ENCODE results near the gene PPARA.

Gene PPARA

DNA sequence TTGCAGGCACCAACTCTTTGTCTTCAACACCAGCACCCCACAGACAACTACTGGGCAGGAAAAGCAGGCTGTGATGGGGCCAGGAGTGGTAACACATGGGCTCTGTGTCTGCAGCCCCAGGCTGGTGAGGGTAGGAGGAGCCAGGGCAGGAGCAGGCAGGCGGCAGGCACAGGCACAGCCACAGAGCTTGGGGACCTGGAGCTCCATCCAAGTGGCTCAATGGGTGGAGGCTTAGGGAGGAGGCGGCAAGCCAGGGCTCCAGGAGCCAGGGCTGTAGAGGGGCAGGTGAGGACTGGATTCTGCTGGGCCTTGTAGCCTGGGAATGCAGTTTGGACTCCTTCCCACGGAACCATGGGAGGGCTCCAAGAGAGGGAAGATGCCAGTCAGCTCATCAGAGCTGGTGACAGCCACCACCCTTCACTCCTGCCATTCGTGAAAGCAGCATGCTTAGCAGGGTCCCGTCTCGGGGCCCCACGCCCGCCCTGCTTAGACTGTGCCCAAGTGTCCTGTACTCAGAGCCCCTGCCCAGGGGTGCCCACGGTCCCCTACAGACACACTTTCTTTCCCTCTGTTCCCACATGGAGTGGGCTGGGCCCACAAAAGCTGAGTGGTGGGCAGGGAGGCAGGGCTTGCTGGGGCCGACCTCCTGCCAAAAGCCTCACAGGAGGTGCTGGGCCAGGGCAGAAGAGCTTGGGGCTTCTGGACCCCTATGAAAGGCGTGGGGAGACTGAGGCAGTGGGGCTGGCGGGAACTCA lies 129.9 kb downstream of the PPARA start:
- no peak for DNase-seq

DNA sequence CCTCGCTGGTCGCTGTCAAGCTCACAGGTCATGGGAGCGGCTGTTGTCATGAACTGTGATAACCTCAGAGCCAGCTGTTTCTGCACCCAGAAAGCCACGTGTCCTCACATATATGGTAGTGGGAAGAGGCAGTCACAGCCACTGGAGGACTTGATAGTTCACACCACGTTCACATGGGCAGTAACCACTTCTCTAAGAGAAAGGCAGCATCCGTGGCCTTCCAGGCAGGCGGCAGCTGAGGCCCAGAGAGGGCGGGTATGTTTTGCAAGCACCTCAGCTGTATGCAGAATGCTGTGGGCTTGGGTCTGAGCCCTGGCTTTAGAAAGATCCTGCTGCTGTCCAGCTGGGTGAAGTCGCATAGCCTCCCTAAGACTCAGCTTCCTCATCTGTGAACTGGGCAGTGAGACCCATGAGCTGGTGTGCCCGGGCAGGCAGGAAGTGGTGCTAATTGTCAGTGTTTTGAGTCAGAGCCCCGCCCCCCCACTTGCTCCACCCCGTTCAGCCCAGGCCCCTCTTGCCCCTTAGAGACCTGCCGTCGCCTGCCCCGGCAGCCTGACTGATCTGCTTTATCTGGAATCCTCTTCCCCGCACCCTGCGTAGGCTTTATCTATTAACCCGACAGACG lies 130.8 kb downstream of the PPARA start:
- DNase-seq, result no peak

DNA sequence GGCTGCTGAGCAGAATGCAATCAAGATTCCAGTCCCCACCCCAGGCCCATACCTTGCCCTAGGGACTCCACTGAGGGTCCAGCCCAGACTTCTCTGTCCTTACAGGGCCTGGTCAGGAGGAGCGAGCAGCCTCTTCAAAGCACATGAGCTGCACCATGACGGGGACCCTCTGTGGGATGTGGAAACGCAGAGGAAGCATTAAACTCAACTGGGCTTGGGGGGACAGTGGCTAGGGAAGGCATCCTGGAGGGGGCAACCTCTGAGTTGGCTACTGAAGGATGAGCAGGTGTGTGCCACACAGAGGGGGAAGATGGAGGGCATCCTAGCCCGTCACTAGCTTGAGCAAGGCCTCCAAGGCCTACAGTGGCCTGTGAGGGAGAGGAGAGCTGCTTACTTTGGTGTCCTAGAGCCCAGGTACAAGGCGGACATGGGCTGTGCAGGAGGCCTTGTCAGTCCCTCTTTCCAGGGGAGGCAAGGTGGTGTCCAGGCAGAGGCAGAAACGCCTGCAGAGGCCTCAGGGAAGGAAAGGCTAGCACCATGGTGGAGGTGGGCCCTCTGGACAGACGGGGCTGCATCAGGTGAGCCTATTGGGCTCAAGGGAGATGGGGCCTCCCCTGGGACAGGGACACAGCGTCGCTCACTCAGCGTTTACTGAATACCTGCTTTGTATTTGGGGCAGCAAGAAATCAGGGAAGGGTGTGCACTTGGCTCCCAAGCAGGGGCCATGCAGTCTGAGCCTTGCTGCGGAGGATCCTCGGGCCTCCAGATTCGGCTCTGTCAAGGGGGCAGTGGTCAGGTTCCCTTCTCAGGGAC lies 131.7 kb downstream of the PPARA start:
- DNase-seq, result no peak

DNA sequence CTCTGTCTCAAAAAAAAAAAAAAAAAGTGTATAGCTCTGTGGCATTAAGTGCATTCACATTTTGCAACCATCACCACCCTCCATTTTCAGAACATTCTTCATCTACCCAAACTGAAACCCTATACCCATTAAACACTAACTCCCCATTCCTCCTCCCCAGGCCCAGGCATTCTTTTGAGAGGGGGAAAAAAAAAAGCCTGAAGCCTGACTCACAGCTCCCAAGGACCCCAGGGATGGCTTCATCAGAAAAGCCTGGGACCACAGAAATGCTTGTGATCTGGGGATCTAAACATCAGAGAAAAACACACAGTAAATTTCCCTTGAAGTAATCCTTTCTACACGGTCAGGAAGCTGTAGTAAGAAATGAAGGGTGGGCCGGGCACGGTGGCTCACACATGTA lies 135.7 kb downstream of the PPARA start:
- no peak for DNase-seq

DNA sequence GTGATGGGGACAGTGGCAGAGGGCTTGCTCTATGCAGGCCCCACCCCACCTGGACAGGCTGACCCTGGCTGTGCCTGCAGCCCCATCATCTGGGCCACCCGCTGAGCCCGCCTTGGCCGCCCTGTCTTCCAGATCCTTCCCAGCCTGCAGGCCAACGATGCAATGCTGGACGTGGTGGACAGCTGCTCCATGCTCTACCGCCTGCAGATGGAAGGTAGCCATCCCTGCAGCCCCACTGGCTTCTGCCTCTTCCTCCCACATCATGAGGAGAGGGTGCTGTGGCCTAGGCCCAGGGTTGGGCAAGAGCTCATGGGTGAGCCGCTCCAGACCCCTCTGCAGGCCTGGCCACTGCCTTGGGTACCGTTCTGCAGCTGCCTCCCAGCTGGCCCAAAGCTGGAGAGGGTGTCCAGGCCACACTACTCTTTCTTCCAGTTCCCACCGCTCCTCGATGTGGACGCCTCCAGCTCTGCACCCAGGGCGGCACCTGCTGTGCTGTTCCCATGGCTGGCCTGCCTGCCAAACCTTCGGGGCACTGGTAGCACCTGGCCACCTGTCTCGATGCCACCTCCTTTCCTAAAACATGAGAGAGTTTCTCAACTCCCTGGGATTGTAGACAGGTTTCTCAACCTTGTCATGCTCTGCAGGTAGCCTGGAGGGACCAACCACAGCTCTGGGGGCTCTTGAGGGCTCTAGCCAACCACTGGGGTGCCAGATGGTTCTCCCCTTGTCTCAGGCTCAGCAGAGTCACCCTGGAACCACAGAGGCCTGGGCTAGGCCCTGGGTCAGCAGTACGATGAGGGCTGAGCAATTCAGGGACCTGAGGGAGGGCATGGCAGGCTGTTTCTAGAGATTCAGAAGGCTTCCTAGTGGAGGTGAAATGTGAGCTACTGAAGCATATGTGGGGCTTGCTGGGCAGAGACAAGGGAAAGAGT lies 136.9 kb downstream of the PPARA start:
- no peak for DNase-seq

DNA sequence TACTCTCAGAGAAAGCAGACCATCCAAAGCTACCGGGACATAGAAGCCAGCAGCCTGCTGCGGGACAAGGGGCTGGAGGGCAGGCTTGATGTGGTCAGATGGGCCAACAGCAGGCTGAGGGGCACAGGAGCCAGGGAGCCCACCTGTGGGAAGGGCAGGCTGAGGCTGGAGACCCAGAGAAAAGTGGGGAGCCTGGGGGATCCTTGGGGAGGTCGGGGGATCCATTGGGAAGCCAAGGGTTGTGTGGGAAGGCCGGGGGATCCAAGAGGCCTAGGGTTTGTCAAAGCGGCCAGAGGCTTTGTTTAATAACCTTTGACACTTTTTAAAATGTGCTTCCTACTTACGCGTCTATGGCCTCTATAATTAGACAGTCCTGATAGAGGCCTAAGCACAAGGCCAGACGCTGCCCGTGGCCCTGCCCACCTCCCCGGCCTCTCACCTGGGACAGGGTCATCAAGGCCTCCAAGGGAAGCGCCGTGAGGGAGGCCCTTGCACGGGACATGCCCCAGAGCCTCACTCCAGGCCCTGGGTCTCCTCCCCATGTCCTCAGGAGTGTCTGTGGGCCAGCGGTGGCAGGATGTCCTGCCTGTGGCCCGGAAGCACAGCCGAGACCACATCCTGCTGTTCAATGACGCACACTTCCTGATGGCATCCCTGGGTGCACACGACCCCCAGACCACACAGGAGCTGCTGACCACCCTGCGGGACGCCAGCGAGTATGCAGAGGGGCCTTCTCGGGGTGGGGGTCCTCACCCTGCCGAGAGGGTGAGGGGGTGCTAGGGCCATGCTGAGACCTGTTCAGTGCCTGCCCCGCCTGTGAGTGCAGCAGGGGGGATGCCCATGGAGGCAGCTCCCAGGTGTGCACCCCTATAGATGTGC lies 137.8 kb downstream of the PPARA start:
- peak; percentile 6 for DNase-seq

DNA sequence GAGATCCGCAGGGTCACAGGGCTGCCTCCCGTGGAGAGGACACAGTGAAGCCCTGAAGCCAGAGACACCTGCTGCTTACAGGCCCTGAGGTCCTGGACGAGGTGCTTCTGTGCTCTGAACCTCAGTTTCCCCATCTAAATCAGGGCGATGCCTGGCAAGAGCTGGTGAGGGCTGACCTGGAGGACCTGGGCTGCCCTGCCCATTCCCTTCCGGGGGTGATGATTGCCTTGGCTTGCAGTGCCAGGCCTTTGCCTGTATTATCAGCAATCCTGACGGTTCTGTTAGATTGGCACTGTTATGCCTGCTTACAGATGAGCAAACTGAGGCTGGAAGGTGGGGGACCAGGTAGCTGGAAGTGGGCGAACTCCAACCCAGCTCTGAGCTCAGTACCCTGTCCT lies 138.5 kb downstream of the PPARA start:
- DNase-seq, result no peak

DNA sequence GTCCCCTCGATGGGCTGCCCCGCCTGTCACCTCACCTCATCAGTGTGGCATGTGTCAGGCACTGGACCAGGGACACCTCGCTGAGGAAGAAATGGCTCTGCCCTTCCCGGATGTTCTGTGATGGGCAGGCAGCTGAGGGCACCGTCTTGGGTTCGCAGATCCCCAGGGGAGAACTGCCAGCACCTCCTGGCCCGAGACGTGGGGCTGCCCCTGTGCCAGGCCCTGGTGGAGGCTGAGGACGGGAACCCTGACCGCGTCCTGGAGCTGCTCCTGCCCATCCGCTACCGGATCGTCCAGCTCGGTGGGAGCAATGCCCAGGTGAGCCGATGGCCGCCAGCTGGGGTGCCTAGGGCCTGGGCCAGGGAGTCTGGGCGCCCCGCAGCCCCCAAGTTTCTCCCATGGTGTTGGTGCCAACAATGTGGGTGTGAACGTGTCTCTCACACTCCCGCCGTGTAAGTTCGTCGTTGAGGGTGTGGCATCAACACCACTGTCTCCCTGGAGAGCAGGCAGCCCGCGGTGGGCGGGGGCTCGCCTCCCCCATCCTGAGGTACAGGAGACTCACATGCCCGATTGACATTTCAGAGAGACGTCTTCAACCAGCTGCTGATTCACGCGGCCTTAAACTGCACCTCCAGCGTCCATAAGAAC lies 139.0 kb downstream of the PPARA start:
- DNase-seq, result no peak

DNA sequence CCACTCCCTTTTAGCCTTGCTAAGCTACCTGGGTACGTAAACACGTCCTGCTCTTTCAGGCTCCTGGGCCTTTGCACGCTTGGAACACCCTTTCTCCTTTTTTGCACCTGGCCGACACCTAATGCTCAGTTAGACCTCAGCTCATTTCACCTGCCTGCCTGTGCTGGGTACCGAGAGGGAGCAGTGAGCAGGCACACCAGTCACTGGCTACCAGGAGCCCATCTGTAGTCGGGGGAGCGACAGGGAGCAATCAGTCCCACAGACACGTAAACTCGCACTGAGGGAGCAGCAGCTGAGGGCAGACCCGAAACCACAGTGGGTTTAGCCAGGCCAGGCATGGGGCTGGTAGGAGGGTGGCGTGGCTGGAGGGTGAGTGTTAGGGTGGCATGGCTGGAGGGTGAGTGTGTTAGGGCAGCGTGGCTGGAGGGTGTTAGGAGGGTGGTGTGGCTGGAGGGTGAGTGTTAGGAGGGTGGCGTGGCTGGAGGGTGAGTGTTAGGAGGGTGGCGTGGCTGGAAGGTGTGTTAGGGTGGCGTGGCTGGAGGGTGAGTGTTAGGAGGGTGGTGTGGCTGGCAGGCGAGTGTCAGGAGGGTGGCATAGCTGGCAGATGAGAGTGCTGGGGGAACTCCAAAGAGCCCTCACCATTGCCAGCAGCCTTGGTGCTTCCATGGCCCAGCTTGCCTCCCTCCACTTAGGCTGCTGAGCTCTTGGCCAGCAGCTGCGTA lies 140.0 kb downstream of the PPARA start:
- no peak for DNase-seq

DNA sequence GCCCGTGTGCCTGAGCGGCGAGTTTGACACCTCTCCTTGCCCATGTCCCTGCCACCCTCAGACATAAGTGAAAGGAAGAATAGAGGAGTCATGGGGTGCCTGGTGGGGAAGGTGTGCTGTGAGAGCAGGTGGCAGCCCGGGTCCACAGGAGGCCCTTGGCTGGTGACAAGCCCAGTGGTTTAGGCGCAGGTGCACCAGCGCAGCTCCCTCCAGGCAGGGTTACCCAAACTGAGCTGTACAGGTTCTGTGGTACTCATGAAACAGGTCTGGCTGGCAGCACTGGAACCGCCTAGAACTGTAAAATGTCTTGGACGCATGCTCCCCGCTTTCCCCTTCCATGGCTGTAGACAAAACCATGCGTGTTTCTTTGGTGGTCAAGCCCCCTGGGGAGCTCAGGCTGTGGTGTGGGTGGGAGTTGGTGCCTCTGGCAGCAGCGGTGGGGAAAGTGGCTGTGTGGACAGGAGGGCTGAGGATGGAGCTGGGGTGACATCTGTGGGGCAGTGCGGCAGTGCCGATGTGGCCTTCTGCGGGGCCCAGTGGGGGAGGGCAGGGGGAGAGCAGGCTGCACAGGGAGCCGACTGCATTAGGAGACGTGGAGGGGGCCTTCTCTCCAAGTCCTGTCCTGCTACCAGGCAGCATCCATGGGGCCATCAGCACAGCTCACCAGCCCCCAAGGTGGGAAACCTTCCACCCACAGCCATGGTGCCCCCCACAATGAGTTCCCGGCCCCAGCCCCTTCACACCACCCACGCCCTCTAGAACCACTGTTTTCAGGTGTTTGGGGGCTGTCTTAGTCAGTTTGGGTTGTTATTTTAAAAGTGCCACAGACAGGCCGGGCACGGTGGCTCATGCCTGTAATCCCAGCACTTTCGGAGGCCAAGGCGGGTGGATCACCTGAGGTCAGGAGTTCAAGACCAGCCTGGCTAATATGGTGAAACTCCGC lies 140.8 kb downstream of the PPARA start:
- DNase-seq, result no peak

DNA sequence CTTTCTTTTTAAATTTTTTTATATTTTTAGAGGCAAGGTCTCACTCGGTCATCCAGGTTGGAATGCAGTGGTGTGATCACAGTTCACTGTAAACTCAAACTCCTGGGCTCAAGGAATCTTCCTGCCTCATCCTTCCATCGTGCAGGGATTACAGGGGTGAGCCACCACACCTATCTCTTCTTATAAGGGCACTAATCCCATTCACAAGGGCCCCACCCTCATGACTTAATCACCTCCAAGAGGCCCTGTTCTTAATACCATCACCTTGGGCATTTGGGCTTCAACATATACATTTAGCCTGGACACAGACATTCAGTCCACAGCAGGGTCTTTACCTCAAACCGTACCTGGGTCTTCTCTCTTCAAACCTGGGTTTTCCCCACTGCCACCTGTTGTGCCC lies 141.8 kb downstream of the PPARA start:
- DNase-seq, result no peak

DNA sequence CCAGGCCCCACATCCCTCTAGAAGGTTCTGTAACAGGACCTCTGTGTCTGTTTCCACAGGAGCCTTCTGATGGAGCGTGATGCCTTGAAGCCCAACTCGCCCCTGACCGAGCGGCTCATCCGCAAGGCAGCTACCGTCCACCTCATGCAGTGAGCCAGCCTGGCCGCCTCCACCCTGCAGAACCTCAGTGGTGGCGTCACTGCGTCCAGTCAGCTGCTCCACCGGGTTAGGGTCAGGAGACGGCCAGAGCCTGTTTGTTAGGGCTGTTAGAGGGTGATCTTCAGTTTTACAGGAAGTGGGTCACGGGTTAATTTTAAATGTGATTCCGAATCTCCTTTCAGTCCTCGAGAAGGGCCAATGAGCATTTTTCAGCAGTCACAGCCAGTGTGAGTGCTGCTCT lies 142.4 kb downstream of the PPARA start:
- DNase-seq, result no peak

Measured in CD4-positive, alpha-beta T cell treated with Interleukin-6 for 4 hours (primary cell).